Measurements from ENCODE around the gene HES5.

GRCh38 chr1:2507744-2508155, 22.3 kb downstream of the HES5 start:
- no peak for TF ChIP-seq CTCF (IDR thresholded peaks at IDR 0.05)
- no peak for TF ChIP-seq POLR2A (IDR thresholded peaks at IDR 0.05)
